ENCODE results near the gene VAT1.
"Not testable (repeated sequence)": the region's sequence is repeated elsewhere in the genome, so short reads cannot be mapped to it uniquely, and the experiment has no call there.

VAT1 gene

DNA sequence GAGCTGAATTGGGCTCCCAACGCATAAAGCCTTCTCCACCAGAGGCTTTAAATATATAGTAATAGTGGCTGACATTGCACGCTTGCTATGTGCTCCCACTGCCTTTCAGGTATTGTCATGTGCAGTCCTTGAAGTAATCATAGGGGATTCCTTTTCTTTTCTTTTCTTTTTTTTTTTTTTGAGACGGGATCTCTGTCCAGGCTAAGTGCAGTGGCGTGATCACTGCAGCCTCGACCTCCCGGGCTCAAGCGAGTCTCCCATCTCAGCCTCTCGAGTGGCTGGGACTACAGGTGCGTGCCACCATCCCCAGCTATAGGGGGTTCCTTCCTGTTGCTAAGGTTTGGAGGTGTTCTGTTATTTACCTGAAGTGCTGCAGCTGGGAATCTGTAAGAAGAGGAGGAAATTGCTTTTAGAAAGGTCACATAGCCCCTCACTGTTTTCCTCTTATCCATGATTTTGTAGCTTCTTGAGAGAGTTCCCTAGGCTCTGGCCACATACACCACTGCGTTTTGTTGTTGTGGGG, 23.1 kb downstream of the VAT1 start:
- FAIRE-seq (no peak), DNase-seq (ENCODE audit: insufficient read length, low spot score) (no peak)
- TF ChIP-seq, protein P1, sequence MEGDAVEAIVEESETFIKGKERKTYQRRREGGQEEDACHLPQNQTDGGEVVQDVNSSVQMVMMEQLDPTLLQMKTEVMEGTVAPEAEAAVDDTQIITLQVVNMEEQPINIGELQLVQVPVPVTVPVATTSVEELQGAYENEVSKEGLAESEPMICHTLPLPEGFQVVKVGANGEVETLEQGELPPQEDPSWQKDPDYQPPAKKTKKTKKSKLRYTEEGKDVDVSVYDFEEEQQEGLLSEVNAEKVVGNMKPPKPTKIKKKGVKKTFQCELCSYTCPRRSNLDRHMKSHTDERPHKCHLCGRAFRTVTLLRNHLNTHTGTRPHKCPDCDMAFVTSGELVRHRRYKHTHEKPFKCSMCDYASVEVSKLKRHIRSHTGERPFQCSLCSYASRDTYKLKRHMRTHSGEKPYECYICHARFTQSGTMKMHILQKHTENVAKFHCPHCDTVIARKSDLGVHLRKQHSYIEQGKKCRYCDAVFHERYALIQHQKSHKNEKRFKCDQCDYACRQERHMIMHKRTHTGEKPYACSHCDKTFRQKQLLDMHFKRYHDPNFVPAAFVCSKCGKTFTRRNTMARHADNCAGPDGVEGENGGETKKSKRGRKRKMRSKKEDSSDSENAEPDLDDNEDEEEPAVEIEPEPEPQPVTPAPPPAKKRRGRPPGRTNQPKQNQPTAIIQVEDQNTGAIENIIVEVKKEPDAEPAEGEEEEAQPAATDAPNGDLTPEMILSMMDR (IDR thresholded peaks at IDR 0.05; ENCODE audit: insufficient read depth, missing control alignments) = no peak

DNA sequence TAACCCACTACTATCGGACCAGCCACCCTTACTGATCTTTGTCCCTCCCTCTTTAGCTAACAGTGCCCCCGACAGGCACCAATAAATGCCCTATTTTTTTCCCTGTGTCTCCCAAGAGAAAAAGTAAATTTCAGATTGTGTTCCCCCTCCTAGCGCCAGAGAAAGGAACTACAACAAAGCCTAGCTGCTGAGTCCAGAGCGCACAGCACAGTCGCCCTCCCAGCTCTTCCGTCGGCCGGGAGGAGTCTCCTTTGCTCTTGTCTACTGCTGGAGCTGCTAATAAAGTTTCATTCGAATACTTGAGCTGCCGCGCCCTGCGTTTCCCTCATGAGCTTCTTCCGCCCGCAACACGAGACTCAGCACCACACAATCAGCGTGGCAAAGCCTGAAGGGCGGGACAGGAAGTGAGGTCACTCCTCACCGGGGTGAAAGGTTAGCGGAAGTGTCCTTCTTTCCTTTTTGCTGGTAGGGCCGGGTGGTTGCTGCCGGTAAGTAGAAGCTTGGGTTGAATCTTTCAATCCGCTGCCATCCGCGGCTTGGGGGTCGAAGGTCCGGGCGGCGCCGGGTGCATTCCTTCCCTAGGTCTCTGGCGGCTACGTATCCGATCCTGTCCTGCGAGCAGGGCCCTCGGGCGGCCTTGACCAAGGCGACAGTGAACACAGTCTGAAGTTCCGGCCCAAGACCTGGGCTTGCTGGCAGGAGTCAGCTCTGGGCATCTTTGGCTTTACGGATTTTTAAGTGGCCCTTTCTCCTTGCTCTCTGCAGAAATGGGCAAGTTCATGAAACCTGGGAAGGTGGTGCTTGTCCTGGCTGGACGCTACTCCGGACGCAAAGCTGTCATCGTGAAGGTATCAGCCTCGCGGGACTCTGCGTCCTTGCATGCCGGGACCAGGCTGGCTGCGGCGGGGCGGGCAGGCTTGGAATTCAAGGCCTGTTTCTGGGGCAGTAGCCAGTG, 23.9 kb downstream of the VAT1 start, which contains the start of gene RPL27:
RPL27 (plus strand) TSS at position 436 of the 955 bp plus-strand sequence; CDS start at position 768, 332 bp downstream.
- TF ChIP-seq, protein P1 (IDR thresholded peaks at IDR 0.05; ENCODE audit: insufficient read depth, missing control alignments) = peak; percentile 89
- peak; percentile 58 for FAIRE-seq
- peak; percentile 62 for DNase-seq (ENCODE audit: insufficient read length, low spot score)

DNA sequence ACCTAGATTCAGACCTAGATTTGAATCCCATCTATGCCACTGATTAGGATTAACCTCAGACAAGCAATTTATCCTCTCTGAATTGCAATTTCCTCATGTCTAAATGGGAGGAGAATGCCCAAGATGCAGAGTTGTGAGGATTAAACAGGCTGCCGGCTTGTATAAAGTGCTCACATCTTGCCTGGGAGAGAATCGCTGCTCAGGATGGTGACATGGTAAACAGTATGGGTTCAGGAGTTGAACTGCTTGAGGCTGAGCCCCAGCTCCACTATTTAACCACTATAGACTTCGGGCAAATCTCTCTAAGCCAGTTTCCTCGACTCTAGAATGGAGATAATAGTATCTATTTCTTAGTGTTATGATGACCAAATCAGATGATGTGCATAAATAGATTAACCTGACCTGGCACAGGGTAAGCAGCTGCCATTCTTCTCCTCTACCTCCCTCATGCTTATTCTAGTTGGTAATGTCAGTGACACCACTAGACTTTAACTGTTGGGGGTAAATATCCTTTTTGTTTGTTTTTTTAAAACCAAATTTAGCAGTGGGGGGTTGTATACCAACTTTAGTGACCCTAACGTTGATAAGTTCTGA, 24.7 kb downstream of the VAT1 start:
- no peak for DNase-seq (ENCODE audit: insufficient read length, low spot score)
- no peak for FAIRE-seq
- TF ChIP-seq, protein P1 (IDR thresholded peaks at IDR 0.05; ENCODE audit: insufficient read depth, missing control alignments) = no peak

DNA sequence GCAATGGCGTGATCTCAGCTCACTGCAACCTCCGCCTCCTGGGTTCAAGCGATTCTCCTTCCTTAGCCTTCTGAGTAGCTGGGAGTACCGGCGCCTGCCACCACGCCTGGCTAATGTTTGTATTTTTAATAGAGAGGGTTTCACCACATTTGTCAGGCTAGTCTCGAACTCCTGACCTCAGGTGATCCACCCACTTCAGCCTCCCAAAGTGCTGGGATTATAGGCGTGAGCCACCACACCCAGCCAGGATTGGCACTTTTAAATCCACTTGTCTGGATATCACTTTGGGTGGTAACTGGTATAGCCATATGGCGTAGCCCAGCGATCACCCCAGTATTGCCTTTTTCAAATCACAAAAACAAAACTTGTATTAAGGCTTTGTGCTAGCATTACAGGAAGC, 28.3 kb downstream of the VAT1 start:
- not testable (repeated sequence) for FAIRE-seq; DNase-seq (ENCODE audit: insufficient read length, low spot score)

DNA sequence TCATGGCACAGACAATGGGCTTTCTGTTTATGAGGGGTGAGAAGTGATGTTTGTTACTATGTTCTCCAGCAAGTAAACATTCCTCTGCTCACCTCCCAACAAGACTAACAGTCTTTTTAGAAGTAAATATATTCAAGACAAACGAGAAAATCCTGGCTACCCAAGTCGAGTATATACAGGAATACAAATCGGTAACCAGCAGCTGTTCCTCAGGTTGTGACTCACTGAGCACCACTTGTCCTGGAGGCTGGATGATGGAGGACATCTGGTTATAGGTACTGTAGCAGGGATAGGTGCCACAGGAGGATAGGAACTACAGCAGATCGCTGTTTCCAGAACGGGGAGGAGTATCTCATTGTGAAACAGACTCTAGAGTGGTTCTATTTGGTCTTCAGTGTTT, 29.3 kb downstream of the VAT1 start:
- FAIRE-seq (no peak), DNase-seq (ENCODE audit: insufficient read length, low spot score) (no peak)

DNA sequence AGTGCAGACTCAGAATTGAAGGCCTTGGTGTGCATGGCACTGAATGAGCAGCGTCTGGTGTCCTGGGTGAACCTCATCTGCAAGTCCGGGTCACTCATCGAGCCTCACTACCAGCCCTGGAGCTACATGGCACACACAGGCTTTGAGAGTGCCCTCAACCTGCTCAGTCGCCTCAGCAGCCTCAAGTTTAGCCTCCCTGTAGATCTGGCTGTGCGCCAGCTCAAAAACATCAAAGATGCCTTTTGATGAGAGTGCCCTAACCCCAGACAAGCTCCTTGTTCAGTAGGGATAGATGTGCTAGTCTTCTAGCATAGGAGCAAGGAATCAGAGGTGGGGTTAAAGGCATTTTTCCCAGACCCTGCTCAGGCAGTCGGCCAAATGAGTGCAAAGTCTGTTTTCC, 30.7 kb downstream of the VAT1 start:
- no peak for FAIRE-seq
- no peak for DNase-seq (ENCODE audit: insufficient read length, low spot score)
- TF ChIP-seq, protein P1 (IDR thresholded peaks at IDR 0.05; ENCODE audit: insufficient read depth, missing control alignments) = no peak

More for the DNA sequence above, 29.3 kb downstream of the VAT1 start:
- TF ChIP-seq, protein P1 (IDR thresholded peaks at IDR 0.05; ENCODE audit: insufficient read depth, missing control alignments) = no peak

DNA sequence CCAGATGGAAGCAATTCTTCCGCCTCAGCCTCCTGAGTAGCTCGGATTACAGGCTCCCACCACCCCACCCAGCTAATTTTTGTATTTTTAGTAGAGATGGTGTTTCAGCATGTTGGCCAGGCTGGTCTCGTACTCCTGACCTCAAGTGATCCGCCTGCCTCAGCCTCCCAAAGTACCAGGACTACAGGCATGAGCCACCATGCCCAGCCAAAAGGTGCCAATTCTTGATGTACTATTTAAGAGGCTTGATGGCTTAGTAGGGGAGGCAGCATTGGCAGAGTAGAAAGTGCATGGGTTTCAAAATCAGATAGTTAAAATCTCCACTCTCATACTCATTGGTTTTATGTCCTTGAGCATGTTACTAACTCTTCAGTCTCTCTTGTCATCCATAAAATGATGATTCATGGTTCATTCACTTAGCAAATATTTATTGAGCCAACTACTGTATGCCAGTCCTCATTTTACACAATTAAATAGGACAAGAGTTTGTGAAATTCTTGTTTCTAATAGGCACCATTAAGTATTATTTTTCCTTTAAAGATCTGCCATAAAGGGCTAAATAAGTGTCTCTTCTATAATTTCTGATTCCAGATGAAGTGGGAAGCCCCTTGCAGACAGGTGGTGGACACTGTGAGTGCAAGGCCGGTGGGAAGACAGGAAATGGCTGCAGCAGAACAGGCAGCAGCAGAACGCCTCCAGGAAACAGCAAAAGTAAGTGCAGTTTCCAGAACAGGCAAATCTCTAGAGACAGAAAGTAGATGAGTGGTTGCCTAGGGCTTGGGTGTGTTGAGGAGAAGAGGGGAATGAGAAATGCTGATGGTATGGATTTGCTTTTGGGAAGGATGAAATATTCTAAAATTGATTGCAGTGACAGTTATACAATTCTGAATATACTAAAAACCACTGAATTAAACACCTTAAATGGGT, 32.2 kb downstream of the VAT1 start:
- DNase-seq (ENCODE audit: insufficient read length, low spot score) (no peak), FAIRE-seq (no peak)
- TF ChIP-seq, protein P1 (IDR thresholded peaks at IDR 0.05; ENCODE audit: insufficient read depth, missing control alignments) = no peak

Data from D721Med (cell line).